A549 treated with GW870086 at 1 μM for 4 hours (cell line): ENCODE measurements around the gene RBSN. TPM values are rescaled to one million over a fixed set of nuclear protein-coding genes. Genes with fewer than 3 reads are reported as not detected.

ENCODE experiments used
- total RNA-seq: library from RNA; stranded (reverse); fragments of 200-300 nt; extraction: Qiagen RNA extraction; gene quantifications from 5 replicates; pipeline ENCODE4 v1.2.3, GENCODE V29; 2022; ENCODE audit warnings: low read depth

Gene RBSN
- 7.8 to 11.3 TPM (median 10.5 TPM) in 5 replicates for total RNA-seq

DNA sequence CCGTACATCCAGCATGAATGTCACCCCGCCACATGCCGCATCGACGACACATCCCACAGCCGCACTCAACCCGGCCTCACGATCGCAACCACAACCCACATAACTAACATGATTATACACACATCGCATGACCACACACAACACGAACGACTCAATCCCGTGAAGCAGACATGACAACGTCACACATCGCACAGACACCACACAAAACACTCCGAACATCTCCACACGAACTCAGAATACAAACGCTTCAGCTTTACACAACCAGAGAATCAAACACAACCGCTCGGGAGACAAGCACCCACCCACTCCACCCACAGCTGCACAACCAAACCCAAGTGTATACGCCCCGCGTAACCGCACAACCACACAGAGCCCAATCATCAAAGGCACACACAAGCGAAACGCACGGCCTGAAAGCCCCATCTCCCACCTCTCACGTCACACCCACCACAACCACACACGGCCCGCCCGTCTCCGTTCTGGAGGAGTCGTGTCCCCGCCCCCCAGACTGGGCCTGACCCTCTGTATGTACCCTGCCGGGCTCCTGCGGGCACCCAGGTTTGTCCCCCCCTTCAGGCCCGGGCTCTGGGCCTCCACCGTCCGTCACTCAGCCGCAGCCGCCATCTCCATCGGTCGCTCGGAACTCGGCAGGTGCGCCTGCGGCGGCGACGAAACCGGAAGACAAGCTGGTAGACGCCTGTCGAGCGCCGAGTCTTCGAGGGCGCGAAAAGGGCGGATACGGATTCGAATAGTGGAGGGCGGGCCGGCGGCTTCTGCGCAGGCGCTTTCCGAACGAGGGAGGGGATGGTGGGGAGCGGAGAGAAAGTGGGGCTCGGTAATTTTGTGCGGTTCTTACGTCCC lies at the start of gene RBSN:
Gene RBSN (minus strand): TSS at position 646 of the 861 bp plus-strand sequence. CDS start 3,028 bp downstream, outside the sequence.

DNA sequence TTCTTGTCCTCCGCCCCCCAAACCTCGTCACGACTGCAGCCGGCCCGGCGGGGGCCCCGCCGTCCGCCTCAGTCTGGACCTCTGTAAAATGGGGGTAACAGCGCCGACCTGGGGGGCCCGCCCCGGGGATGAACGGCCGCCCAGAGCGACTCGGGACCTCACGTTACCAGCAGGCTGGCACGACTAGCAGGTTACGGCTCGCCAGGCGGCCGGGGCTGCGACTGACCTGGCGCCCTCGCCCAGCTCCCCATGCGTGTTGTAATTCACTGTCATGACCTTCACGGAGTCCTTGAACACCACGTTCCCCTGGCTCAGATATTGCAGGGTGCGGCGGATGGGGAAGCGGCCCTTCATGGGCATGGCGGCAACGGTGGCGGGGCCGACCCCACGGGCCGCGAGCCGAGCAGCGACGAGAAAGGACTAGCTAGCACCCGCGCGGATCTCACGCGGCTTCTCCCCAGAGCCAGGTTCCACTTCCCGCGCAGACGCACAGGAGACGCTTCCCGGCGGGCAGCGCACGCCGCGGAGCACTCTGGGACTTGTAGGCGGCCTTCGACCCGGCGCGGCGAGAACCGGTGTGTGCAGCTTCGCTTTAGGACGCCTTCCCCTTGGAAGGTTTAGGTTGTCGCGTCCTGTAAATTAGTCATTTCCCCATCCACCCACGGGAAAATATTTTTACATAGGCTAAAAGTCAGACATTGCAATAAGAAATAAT lies 34.0 kb downstream of the RBSN start, which contains the start of gene MRPS25:
Gene MRPS25 (minus strand): TSS at position 481 of the 715 bp plus-strand sequence. CDS start 121 bp downstream, at position 360.

Other genes with a start within 250 kb of the RBSN start
- gene NR2C2, start 151.6 kb downstream of the RBSN start, total RNA-seq, result 10.0 to 18.1 TPM (median 16.7 TPM) in 5 replicates
- 42.7 to 63.6 TPM (median 59.6 TPM) in 5 replicates for gene MRPS25, start 33.8 kb downstream of the RBSN start, total RNA-seq
- gene CAPN7, start 107.1 kb upstream of the RBSN start, total RNA-seq, result 17.7 to 28.7 TPM (median 26.3 TPM) in 5 replicates
- 16.4 to 17.5 TPM (median 16.8 TPM) in 5 replicates for gene SH3BP5, start 233.4 kb upstream of the RBSN start, total RNA-seq